ENCODE data around the gene RIMBP2.

RIMBP2 gene

GRCh38 chr12:130456375-130457199 is 259.5 kb downstream of the RIMBP2 start:
- DNase-seq, result no peak

DNA sequence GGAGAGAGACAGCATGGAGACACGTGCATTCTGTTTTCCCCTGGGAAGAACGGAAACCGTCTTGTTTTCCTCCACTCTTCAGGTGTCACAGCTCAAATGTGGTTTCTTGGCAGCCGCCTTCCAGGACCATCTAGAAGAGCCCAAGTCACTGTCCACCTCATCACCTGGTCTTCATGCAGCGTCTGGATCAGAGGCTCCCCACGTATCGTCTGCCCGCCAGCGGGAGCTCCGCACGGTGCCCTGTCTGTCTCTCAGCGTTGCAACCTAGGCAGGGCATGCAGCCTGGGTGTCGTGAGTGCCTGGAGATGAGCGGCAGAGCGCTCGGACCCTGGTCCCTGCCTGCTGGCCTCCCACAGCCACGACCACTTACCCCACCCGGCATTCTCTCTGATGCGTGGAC is 260.9 kb downstream of the RIMBP2 start:
- DNase-seq, result no peak

DNA sequence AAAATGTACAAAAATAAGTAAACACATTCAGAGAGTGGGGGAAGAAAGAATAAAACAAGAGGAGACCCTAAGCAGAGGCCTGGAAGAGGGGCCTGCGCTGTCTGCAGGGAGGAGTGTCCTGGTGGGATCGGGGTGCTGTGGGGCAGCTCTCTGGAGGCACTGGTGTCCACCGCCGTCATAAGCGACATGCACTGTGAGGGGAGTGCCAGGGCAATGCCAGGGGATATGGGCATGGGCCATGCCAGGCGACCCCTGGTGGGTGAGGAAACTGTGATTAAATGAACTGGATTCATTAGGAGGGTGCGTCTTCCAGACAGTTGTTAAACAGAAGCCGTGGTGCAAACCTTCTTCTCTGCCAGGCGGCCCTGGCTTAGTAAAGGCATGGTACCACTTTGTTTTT is 261.8 kb downstream of the RIMBP2 start:
- DNase-seq, result no peak

GRCh38 chr12:130452546-130452945 is 263.6 kb downstream of the RIMBP2 start:
- DNase-seq, result no peak

GRCh38 chr12:130451001-130451930 is 264.8 kb downstream of the RIMBP2 start:
- DNase-seq, result no peak

GRCh38 chr12:130449291-130449690 is 266.8 kb downstream of the RIMBP2 start:
- DNase-seq, result no peak

- DNase-seq, result no peak
These were observed 267.9 kb downstream of the RIMBP2 start for GRCh38 chr12:130448044-130448821.

GRCh38 chr12:130447655-130447965 is 268.5 kb downstream of the RIMBP2 start:
- no peak for DNase-seq

DNA sequence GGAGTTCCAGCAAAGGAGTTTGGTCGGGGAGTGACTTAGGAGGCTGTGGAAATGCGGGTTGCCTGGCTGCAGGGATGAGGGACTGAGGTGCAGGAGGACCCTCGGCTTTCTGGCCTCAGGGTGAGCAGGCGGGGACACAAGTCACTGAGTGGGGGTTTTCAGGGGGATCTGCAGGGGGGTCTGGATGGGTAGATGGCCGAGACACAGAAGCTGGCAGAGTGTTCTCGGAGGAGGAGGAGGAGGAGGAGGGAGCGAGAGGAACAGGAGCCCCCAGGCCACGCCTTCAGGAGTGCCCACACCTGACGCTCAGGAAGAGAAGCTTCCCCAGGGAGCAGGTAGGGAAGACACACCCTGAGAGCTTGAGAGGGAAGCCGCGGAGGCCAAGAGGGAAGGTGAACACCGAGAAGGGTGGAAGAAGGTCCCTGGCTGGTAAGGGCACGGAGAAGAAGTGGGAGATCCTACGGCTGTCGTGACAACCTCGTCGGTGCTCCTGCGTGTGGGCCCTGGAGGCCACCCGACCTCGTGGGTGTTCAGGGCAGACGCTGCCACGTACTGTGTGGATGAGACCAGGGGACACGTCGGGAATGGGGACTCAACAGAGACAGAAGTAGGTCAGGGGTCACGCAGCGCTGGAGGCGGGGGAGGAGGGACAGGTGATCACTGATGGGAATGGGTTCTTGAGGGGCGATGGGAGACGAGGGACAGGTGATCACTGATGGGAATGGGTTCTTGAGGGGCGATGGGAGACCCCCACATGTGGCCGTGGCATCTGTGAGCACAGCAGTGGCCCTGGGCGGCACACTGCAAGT is 269.0 kb downstream of the RIMBP2 start:
- no peak for DNase-seq

DNA sequence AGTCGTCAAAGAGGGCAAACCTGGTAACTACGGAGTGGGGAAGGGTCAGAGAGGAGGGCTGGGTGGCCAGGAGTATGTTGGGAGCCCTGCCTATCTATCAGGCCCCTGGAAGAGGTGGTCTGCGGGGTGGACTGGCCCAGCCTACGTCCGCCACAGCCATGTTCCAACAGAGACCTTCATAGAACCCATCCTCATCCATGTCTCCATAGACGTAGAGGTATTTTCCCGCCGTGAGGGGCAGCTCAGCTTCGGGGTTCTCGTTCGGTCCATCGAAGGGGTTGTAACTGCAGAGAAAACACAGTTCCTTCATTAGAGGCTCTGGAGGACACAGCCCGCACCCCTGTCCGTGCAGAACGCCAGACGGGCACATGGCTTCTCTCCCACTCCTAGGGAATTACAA is 271.1 kb downstream of the RIMBP2 start:
- DNase-seq, result no peak

- no peak for DNase-seq
These were observed 272.0 kb downstream of the RIMBP2 start for GRCh38 chr12:130444061-130444460.

- no peak for DNase-seq
These were observed 274.0 kb downstream of the RIMBP2 start for GRCh38 chr12:130441771-130442760.

DNA sequence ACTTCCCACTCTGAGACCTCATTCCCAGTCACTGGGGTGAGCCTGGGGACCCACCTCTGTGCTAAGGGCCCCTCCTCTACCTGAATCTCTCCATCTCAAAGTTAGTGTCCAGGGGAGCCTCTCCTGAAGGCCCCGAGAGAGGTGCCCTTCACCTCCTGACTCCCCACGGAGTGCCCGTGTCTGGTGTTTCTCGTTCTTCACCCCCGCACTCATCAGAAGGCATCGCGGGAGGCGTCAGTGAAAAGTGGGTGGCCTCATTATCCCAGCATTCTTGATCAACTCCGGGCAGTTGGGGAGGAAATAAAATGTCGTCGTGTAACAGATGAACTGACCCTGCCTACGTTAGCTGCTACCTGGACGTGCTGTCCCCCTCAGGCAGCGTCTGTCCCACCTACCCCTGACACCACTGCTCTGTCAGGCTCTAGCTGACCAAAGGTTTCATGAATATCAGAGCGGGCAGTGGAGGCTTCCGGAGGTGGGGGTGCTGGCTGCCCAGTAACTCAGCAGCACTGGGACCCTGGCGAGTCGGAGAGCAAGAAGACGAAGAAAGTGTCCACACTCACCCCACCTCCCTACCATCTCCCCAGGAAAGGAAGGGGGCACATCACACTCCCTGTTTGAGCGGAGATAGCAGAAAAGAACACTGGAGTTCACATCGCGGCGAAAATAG is 275.6 kb downstream of the RIMBP2 start:
- no peak for DNase-seq

DNA sequence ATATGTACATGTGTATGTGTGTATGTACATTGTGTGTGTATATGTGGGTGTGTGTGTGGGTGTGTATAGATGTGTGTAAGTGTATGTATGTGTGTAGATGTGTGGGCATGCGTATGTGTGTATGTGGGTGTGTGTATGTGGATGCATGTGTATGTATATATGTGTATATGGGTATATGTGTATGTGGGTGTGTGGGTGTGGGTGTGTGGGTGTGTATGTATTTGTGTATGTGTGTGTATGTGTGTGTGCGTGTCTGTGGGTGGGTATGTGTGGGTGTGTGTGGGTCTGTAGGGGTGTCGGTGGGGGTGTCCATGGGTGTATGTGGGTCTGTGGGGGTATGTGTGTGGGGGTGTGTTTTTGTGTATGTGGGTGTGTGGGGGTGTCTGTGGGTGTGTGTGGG is 276.8 kb downstream of the RIMBP2 start:
- DNase-seq, result no peak

- no peak for DNase-seq
These were observed 277.4 kb downstream of the RIMBP2 start for GRCh38 chr12:130438711-130439110.

- no peak for DNase-seq
These were observed 277.9 kb downstream of the RIMBP2 start for GRCh38 chr12:130438243-130438620.

DNA sequence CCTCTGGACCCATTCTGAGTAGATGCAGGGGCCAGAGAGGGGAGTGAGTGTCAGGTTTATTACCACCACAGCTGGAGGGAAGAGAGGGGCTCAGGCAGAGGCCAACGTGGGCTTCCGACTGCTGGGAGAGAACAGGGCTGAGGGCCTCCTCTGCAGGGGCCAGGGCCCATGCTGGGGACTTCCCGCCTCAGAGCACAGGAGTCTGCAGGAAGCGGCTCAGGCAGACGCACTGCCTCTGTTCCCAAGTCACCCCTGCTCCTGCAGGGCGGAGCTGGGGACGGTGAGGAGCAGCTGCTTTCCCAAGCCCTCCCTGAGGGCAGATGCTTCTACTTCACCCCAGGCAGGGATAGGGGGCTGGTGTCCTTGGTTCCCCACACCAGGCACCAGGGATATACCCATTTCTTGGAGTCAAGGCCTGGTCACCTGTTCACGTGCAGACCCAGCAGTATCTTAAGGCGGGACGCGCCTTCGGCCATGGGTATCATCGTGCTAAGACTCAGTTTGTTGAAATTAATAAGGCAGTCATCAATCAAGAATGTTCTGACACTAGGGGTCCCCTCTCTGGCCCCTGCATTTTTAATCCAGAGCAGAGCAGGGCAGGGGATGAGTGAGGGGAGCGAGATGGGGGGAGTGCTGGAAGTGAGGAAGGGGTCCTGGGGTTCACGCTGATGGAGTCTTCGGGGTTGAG is 278.4 kb downstream of the RIMBP2 start:
- no peak for DNase-seq

DNA sequence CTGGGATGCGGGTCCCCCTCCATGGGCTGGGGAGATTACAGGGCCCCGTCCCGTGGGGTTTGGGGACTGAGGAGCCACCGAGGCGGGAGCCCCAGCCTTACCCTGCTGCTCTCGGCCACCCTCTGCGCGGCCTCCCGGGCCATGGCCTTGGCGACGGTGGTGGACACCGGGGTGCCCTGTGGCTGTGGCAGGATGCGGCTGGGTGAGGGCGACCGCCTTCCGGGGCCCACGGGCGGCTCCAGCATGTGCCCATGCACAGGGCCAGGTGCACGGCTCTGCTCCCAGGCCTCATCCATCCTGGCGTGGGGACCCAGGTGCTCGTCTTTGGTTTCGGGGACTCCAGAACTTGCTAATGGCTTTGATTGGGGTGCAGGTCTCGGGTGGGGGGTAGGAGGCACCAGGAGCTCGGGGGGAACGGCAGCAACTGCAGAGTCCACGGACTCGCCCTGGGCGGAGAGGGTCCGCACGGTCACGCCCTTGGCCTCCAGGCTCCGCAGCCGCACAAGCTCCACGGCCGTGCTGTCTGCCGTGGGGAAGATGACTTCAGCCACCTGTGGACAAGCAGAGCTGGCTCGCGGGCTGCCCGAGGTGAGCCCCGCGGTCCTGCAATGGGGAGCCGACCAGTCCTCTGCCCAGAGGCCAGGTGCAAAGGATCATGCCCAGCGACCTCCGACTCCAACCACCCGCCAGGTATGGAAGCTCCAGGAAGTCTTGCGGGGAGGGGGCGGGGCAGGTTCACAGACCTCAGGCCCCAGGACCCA is 279.2 kb downstream of the RIMBP2 start:
- DNase-seq, result no peak

DNA sequence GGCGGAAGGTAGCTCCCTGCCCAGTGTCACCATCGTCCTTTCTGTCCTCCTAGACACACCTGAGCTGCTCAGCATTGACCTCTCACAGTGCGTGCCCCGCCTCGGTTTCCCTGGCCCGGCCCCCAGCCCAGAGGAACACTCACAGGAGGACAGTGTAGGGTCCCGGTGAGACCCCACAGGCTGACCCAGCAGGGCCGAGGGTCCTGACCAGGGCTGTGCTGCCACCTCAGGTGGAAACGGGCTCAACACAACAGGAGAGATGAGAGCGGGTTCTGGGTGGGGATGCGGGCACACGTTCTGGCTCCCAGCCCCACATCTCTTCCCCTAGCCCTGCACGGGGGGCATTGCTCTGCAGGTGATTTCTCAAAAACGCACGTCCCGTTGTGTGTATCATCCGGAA is 280.3 kb downstream of the RIMBP2 start:
- DNase-seq, result no peak

Data from suppressor macrophage (primary cell).